HL-60 (cell line): ENCODE results near the gene MXD4.

Source experiments
- DNase-seq, 2 experiments: peaks; one replicate each; pipeline ENCODE4 v3.0.0-alpha.2; 2010 to 2020; ENCODE audit warnings: low read depth in 1 of 2, low spot score in 1 of 2
- H3K27ac ChIP-seq: fragments of 250-450 bp; sonication (Bioruptor Pico); replicated peaks from 2 replicates; pipeline ENCODE4 v1.5.1; 2020; ENCODE audit warnings: mild to moderate bottlenecking, moderate library complexity
- H3K27me3 ChIP-seq: fragments of 250-450 bp; sonication (Bioruptor Pico); 2 replicates; pipeline ENCODE4 v1.5.1; 2021; ENCODE audit warnings: mild to moderate bottlenecking, moderate library complexity; ENCODE audit not compliant: insufficient read depth, poor library complexity, severe bottlenecking
- H3K4me3 ChIP-seq: replicated peaks from 2 replicates; pipeline ENCODE4 v1.5.1; 2011; ENCODE audit warnings: mild to moderate bottlenecking, control low read depth, low read length; ENCODE audit not compliant: insufficient read depth
- GABPA ChIP-seq: IDR thresholded peaks from 2 replicates; pipeline ENCODE4 v1.6.1; 2012; ENCODE audit warnings: low read depth
- POLR2AphosphoS5 ChIP-seq: IDR thresholded peaks from 2 replicates; pipeline ENCODE4 v1.6.1; 2012; ENCODE audit warnings: low read depth
- SPI1 ChIP-seq: IDR thresholded peaks from 2 replicates; pipeline ENCODE4 v1.6.1; 2012; ENCODE audit warnings: low read depth, mild to moderate bottlenecking, borderline replicate concordance
- TF ChIP-seq, protein P1 (sequence below): IDR thresholded peaks from 2 replicates; pipeline ENCODE4 v1.6.1; 2012; ENCODE audit warnings: low read depth; ENCODE audit not compliant: insufficient replicate concordance
- TF ChIP-seq, protein P2 (sequence below): IDR thresholded peaks from one replicate; pipeline ENCODE4 v1.5.1; 2011; ENCODE audit warnings: low read length, control low read depth, inconsistent platforms; ENCODE audit not compliant: insufficient read depth

Gene MXD4

DNA sequence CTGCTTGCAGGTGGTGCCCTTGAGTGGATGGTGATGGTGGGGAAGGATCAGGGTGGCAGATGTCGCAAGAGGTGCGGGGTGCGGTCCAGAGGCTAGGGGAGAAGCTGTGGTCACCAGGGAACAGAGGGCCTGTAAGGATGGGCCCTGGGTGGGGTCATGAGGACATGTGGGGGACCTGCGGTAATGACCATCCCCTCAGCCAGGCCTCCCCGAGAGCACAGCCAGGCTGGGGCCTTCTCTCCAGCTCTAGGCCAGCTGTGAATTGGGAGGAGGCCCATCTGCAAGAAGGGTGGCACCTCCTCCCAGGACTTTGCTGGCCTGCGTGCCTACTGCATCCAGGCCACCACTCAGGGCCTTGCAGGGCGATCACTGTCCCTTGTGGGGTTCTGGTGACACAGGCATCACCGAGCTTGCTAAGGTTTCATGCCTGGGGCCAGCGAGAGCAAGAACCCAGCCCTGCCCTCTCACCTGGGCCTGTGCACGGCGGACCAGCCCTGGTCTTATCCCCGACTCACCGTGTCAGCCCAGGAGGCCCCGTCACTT, 34.1 kb upstream of the MXD4 start:
- Histone ChIP-seq H3K27ac (no peak overlapping the region), H3K27me3 (no peaks in the 10 kb centered on the region), H3K4me3 (no peak overlapping the region)
- DNase-seq, result no peak
- TF ChIP-seq, protein P1, sequence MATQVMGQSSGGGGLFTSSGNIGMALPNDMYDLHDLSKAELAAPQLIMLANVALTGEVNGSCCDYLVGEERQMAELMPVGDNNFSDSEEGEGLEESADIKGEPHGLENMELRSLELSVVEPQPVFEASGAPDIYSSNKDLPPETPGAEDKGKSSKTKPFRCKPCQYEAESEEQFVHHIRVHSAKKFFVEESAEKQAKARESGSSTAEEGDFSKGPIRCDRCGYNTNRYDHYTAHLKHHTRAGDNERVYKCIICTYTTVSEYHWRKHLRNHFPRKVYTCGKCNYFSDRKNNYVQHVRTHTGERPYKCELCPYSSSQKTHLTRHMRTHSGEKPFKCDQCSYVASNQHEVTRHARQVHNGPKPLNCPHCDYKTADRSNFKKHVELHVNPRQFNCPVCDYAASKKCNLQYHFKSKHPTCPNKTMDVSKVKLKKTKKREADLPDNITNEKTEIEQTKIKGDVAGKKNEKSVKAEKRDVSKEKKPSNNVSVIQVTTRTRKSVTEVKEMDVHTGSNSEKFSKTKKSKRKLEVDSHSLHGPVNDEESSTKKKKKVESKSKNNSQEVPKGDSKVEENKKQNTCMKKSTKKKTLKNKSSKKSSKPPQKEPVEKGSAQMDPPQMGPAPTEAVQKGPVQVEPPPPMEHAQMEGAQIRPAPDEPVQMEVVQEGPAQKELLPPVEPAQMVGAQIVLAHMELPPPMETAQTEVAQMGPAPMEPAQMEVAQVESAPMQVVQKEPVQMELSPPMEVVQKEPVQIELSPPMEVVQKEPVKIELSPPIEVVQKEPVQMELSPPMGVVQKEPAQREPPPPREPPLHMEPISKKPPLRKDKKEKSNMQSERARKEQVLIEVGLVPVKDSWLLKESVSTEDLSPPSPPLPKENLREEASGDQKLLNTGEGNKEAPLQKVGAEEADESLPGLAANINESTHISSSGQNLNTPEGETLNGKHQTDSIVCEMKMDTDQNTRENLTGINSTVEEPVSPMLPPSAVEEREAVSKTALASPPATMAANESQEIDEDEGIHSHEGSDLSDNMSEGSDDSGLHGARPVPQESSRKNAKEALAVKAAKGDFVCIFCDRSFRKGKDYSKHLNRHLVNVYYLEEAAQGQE, result no peak
- TF ChIP-seq, protein P2, sequence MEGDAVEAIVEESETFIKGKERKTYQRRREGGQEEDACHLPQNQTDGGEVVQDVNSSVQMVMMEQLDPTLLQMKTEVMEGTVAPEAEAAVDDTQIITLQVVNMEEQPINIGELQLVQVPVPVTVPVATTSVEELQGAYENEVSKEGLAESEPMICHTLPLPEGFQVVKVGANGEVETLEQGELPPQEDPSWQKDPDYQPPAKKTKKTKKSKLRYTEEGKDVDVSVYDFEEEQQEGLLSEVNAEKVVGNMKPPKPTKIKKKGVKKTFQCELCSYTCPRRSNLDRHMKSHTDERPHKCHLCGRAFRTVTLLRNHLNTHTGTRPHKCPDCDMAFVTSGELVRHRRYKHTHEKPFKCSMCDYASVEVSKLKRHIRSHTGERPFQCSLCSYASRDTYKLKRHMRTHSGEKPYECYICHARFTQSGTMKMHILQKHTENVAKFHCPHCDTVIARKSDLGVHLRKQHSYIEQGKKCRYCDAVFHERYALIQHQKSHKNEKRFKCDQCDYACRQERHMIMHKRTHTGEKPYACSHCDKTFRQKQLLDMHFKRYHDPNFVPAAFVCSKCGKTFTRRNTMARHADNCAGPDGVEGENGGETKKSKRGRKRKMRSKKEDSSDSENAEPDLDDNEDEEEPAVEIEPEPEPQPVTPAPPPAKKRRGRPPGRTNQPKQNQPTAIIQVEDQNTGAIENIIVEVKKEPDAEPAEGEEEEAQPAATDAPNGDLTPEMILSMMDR, result no peak
- no peak for TF ChIP-seq SPI1
- TF ChIP-seq POLR2AphosphoS5, result no peak
- no peak for TF ChIP-seq GABPA

DNA sequence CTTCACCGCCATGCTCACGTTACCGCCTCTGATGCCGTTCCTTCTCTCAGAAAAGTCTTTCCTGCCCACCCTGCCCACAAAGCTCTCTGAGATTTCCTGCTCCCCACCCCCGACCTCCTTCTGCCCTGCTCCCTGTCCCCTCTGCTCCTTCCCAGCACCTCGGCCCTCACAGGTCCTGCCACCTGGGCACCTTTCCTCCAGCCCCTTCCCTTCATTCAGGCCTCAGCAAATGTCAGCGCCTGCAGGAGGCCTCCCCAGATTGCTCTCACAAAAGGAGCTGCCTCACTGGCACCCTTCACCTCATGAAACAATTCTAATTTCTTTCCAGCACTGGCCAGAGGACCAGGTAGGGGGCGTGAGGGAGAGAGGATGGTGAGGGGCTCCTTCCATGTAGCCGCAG, 33.6 kb upstream of the MXD4 start:
- H3K4me3 ChIP-seq, result no peak overlapping the region
- TF ChIP-seq SPI1 (no peak), POLR2AphosphoS5 (no peak), GABPA (no peak)
- TF ChIP-seq, protein P1, result no peak
- TF ChIP-seq, protein P2, result no peak
- no peak overlapping the region for H3K27ac ChIP-seq
- no peak for DNase-seq
- no peaks in the 10 kb centered on the region for H3K27me3 ChIP-seq

DNA sequence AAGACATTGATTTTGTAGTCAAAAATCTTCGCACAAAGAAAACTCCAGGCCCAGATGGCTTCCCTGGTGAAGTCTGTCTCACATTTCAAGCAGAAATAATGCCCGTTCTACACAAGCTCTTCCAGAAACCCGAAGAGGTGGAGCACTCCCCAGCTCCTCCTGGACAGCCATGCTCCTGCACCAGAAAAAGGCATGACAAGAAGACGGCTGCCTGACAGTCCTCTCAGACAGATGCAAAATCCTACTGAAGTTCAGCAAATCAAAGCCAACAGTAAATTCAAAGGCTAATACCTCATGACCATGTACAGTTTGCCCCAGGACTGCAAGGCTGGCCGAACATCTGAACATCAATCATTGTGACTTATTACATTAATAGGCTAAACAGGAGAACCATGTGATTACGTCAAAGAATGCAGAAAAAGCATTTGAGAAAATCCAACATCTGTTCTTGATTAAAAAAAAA, 30.8 kb upstream of the MXD4 start:
- no peaks in the 10 kb centered on the region for H3K27me3 ChIP-seq
- TF ChIP-seq, protein P2, result no peak
- TF ChIP-seq POLR2AphosphoS5, result no peak
- TF ChIP-seq GABPA, result no peak
- TF ChIP-seq, protein P1, result no peak
- TF ChIP-seq SPI1, result no peak
- no peak for DNase-seq
- H3K27ac ChIP-seq, result no peak overlapping the region
- H3K4me3 ChIP-seq, result no peak overlapping the region
